ES-I3 (cell line): Measurements from ENCODE around the gene NDUFB3.
"Not testable (repeated sequence)": the region's sequence is repeated elsewhere in the genome, so short reads cannot be mapped to it uniquely, and the experiment has no call there.

Source experiments
- H3K36me3 ChIP-seq: 2 replicates; pipeline ENCODE4 v1.6.1; 2013; ENCODE audit warnings: mild to moderate bottlenecking, low read length, control low read depth, moderate library complexity; ENCODE audit not compliant: insufficient read depth
- H3K4me1 ChIP-seq: 2 replicates; pipeline ENCODE4 v1.6.1; 2013; ENCODE audit warnings: mild to moderate bottlenecking, control low read depth, low read length; ENCODE audit not compliant: insufficient read depth
- H3K9ac ChIP-seq: 2 replicates; pipeline ENCODE4 v1.6.1; 2013; ENCODE audit warnings: low read depth, mild to moderate bottlenecking, low read length, moderate library complexity
- H3K9me3 ChIP-seq: 2 replicates; pipeline ENCODE4 v1.6.1; 2013; ENCODE audit warnings: mild to moderate bottlenecking, low read length, moderate library complexity; ENCODE audit not compliant: control insufficient read depth, insufficient read depth

The NDUFB3 gene

GRCh38 chr2:201071479-201072200 is at the start of gene NDUFB3, which contains the start of gene HYCC2:
Gene NDUFB3, plus strand, starts transcription at chr2:201072001. Its CDS starts 6,882 bp downstream, at chr2:201078883.
Gene HYCC2, minus strand, starts transcription at chr2:201071671. Its CDS starts 47,662 bp downstream, at chr2:201024009.
- Histone ChIP-seq H3K4me1 (no peaks in the 10 kb centered on the region), H3K9ac (peak within 1 kb of the TSS; percentile 69), H3K9me3 (no peaks in the 10 kb centered on the region), H3K36me3 (no peaks in the 10 kb centered on the region)

- Histone ChIP-seq H3K9me3 (no peaks in the 10 kb centered on the region), H3K4me1 (no peaks in the 10 kb centered on the region), H3K36me3 (no peaks in the 10 kb centered on the region), H3K9ac (no peak overlapping the region)
Observed at GRCh38 chr2:201024518-201024917, 47.3 kb upstream of the NDUFB3 start.

- not testable (repeated sequence) for H3K36me3 ChIP-seq, H3K9me3 ChIP-seq, H3K4me1 ChIP-seq, H3K9ac ChIP-seq
Observed at GRCh38 chr2:201034355-201034754, 37.4 kb upstream of the NDUFB3 start.

- not testable (repeated sequence) for H3K36me3 ChIP-seq
Observed at GRCh38 chr2:201038361-201038760, 33.4 kb upstream of the NDUFB3 start.

GRCh38 chr2:201038855-201039254 is 32.9 kb upstream of the NDUFB3 start:
- Histone ChIP-seq H3K36me3 (no peaks in the 10 kb centered on the region), H3K9ac (no peak overlapping the region), H3K4me1 (no peaks in the 10 kb centered on the region), H3K9me3 (no peaks in the 10 kb centered on the region)

More at GRCh38 chr2:201038361-201038760, 33.4 kb upstream of the NDUFB3 start:
- H3K4me1 ChIP-seq, H3K9ac ChIP-seq, H3K9me3 ChIP-seq: not testable (repeated sequence)

- H3K9me3 ChIP-seq: no peaks in the 10 kb centered on the region
- H3K36me3 ChIP-seq: no peaks in the 10 kb centered on the region
- H3K4me1 ChIP-seq: no peaks in the 10 kb centered on the region
- no peak overlapping the region for H3K9ac ChIP-seq
Observed at GRCh38 chr2:201040867-201041628, 30.8 kb upstream of the NDUFB3 start.

- H3K4me1 ChIP-seq, H3K36me3 ChIP-seq, H3K9me3 ChIP-seq, H3K9ac ChIP-seq: not testable (repeated sequence)
Observed at GRCh38 chr2:201042451-201042850, 29.4 kb upstream of the NDUFB3 start.

GRCh38 chr2:201043050-201043449 is 28.8 kb upstream of the NDUFB3 start:
- H3K9me3 ChIP-seq, H3K9ac ChIP-seq, H3K36me3 ChIP-seq, H3K4me1 ChIP-seq: not testable (repeated sequence)

- Histone ChIP-seq H3K36me3 (no peaks in the 10 kb centered on the region), H3K9me3 (no peaks in the 10 kb centered on the region), H3K9ac (no peak overlapping the region), H3K4me1 (no peaks in the 10 kb centered on the region)
Observed at GRCh38 chr2:201046881-201047280, 24.9 kb upstream of the NDUFB3 start.

- H3K9me3 ChIP-seq: no peaks in the 10 kb centered on the region
- H3K4me1 ChIP-seq: no peaks in the 10 kb centered on the region
- no peaks in the 10 kb centered on the region for H3K36me3 ChIP-seq
Observed at GRCh38 chr2:201049455-201049854, 22.3 kb upstream of the NDUFB3 start.

GRCh38 chr2:201057087-201057521 is 14.7 kb upstream of the NDUFB3 start:
- H3K4me1 ChIP-seq: no peaks in the 10 kb centered on the region
- no peak overlapping the region for H3K9ac ChIP-seq
- H3K36me3 ChIP-seq: no peaks in the 10 kb centered on the region

More at GRCh38 chr2:201049455-201049854, 22.3 kb upstream of the NDUFB3 start:
- H3K9ac ChIP-seq: no peak overlapping the region

GRCh38 chr2:201057715-201058248 is 14.0 kb upstream of the NDUFB3 start:
- H3K9ac ChIP-seq: no peak overlapping the region
- no peaks in the 10 kb centered on the region for H3K36me3 ChIP-seq
- no peaks in the 10 kb centered on the region for H3K9me3 ChIP-seq
- no peaks in the 10 kb centered on the region for H3K4me1 ChIP-seq

More at GRCh38 chr2:201057087-201057521, 14.7 kb upstream of the NDUFB3 start:
- no peaks in the 10 kb centered on the region for H3K9me3 ChIP-seq

- no peaks in the 10 kb centered on the region for H3K9me3 ChIP-seq
- H3K9ac ChIP-seq: no peak overlapping the region
- no peaks in the 10 kb centered on the region for H3K36me3 ChIP-seq
- H3K4me1 ChIP-seq: no peaks in the 10 kb centered on the region
Observed at GRCh38 chr2:201058914-201059313, 12.9 kb upstream of the NDUFB3 start.

- H3K36me3 ChIP-seq: no peaks in the 10 kb centered on the region
- no peaks in the 10 kb centered on the region for H3K9me3 ChIP-seq
- no peak overlapping the region for H3K9ac ChIP-seq
- H3K4me1 ChIP-seq: no peaks in the 10 kb centered on the region
Observed at GRCh38 chr2:201059961-201060755, 11.6 kb upstream of the NDUFB3 start.
